Thoracic aorta (tissue), 2 donors: ENCODE measurements around the gene TEK. TPM values are rescaled to one million over a fixed set of nuclear protein-coding genes. Genes with fewer than 3 reads are reported as not detected.

Experiments
- ATAC-seq: fragments of 150-250 bp; one replicate; pipeline ENCODE4 v1.8.0; 2017; ENCODE audit warnings: low read depth; ENCODE audit not compliant: insufficient number of reproducible peaks, low FRiP score
- DNase-seq: peaks from one replicate; pipeline ENCODE4 v3.0.0-alpha.2; 2020; ENCODE audit warnings: low spot score
- H3K27ac ChIP-seq, 2 donors: fragments of 200-600 bp; sonication (generic); 1 replicate in 1 of 2; 2 replicates in 1 of 2; pipeline ENCODE4 v1.5.1; 2016; ENCODE audit warnings: mild to moderate bottlenecking in 2 of 2, moderate library complexity in 2 of 2
- H3K27me3 ChIP-seq: fragments of 200-600 bp; sonication (generic); replicated peaks from 2 replicates; pipeline ENCODE4 v1.6.0; 2016; ENCODE audit warnings: mild to moderate bottlenecking; ENCODE audit not compliant: insufficient read depth
- H3K36me3 ChIP-seq: fragments of 200-600 bp; sonication (generic); one replicate; pipeline ENCODE4 v1.5.1; 2016
- H3K4me1 ChIP-seq, 2 donors: fragments of 200-600 bp; sonication (generic); 1 replicate in 1 of 2; 2 replicates in 1 of 2; pipeline versions ENCODE4 v1.5.1 to v1.6.0; 2016; ENCODE audit warnings: low read depth in 2 of 2, mild to moderate bottlenecking in 1 of 2; ENCODE audit not compliant: control insufficient read depth in 1 of 2
- H3K4me3 ChIP-seq: fragments of 200-600 bp; sonication (generic); 2 replicates; pipeline ENCODE4 v1.5.1; 2016; ENCODE audit warnings: mild to moderate bottlenecking
- H3K9me3 ChIP-seq: fragments of 200-600 bp; sonication (generic); 2 replicates; pipeline ENCODE4 v1.5.1; 2016
- CTCF ChIP-seq: fragments of 200-600 bp; sonication (generic); IDR thresholded peaks from one replicate; pipeline ENCODE4 v1.5.1; 2019; ENCODE audit warnings: antibody characterized with exemption
- total RNA-seq, 2 donors: library from RNA; depleted of rRNA; stranded (reverse); fragments of >200 nt; gene quantifications; one replicate each; pipeline versions ENCODE4 v1.1.0 to v1.2.3, GENCODE V29; 2016

The TEK gene
- total RNA-seq, 2 donors from 2014 or later: 8.4 to 14.9 TPM

- Histone ChIP-seq H3K4me3 (no peak overlapping the region), H3K9me3 (no peaks in the 10 kb centered on the region), H3K36me3 (no peaks in the 10 kb centered on the region), H3K27ac (no peak overlapping the region), H3K27me3 (no peaks in the 10 kb centered on the region), H3K4me1 (no peaks in the 10 kb centered on the region)
- ATAC-seq: no peak
- no peak for DNase-seq
- no peak for TF ChIP-seq CTCF
Measured at GRCh38 chr9:27078685-27079084, 30.3 kb upstream of the TEK start.

- Histone ChIP-seq H3K4me1 (peaks cover 0 to 5% of the 10 kb centered on the region in 2 donors), H3K4me3 (no peak overlapping the region), H3K27ac (no peak overlapping the region), H3K9me3 (no peaks in the 10 kb centered on the region), H3K27me3 (no peaks in the 10 kb centered on the region), H3K36me3 (no peaks in the 10 kb centered on the region)
- no peak for TF ChIP-seq CTCF
- DNase-seq (no peak), ATAC-seq (no peak)
Measured at GRCh38 chr9:27085456-27085855, 23.6 kb upstream of the TEK start.

- DNase-seq (no peak), ATAC-seq (no peak)
- H3K27me3 ChIP-seq: no peaks in the 10 kb centered on the region
- no peak for TF ChIP-seq CTCF
- peaks cover 0 to 5% of the 10 kb centered on the region in 2 donors for H3K4me1 ChIP-seq
- no peak overlapping the region for H3K27ac ChIP-seq
- no peaks in the 10 kb centered on the region for H3K9me3 ChIP-seq
- no peak overlapping the region for H3K4me3 ChIP-seq
- no peaks in the 10 kb centered on the region for H3K36me3 ChIP-seq
Measured at GRCh38 chr9:27086818-27087680, 22.0 kb upstream of the TEK start.

GRCh38 chr9:27088981-27089380 is 20.0 kb upstream of the TEK start:
- no peak for ATAC-seq

GRCh38 chr9:27089706-27090105 is 19.3 kb upstream of the TEK start:
- no peak for TF ChIP-seq CTCF
- Histone ChIP-seq H3K27ac (no peak overlapping the region), H3K27me3 (no peaks in the 10 kb centered on the region), H3K36me3 (no peaks in the 10 kb centered on the region), H3K9me3 (no peaks in the 10 kb centered on the region), H3K4me3 (no peak overlapping the region), H3K4me1 (peaks cover 0 to 5% of the 10 kb centered on the region in 2 donors)
- DNase-seq (no peak), ATAC-seq (no peak)

More at GRCh38 chr9:27088981-27089380, 20.0 kb upstream of the TEK start:
- no peak overlapping the region for H3K27ac ChIP-seq
- no peaks in the 10 kb centered on the region for H3K27me3 ChIP-seq
- H3K36me3 ChIP-seq: no peaks in the 10 kb centered on the region
- no peak for TF ChIP-seq CTCF
- H3K4me1 ChIP-seq: peaks cover 0 to 5% of the 10 kb centered on the region in 2 donors
- no peak overlapping the region for H3K4me3 ChIP-seq
- no peak for DNase-seq
- no peaks in the 10 kb centered on the region for H3K9me3 ChIP-seq
